ENCODE measurements around the gene CAMTA1. TPM values are rescaled to one million over a fixed set of nuclear protein-coding genes. Genes with fewer than 3 reads are reported as not detected.

CAMTA1 gene
- total RNA-seq, 1 donor from 2014 or later = 127 TPM

- FAIRE-seq (no peak), DNase-seq (ENCODE audit: low spot score in 2 of 2) (no peak)
Measured at GRCh38 chr1:7719468-7720094, 934.3 kb downstream of the CAMTA1 start.

DNA sequence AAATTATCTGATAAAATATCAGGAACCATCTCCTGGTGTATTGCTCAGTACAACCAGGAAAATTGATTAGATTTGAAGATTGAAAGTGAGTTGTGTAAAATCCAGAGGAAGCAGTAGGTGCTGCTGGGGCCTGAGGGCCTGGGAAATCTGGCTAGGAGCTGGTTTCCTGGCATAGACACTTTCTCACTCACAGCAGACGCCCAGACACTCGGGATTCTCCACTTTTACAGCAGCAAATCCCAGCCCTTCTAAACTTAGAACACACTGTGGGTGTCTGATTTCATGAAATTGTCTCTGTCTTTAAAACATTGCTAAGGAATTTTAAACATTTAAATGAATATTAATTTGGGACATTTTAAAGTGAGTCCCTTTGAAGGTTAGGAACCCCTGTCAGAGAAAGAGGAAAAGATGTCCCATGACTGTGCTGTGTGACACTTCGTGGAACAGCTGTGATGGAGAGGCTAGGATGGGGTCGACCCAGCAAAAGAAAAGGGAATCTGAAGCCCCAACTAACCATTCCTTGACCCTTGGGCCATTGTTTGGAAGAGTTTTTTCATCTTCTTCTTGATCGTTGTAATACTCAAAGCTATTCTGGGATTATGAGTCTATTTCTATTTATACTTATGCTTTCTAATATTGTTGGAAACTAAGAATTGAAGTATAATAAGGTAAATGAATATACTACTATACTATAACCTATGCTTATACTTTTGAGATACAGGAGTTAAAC lies 936.9 kb downstream of the CAMTA1 start:
- no peak for DNase-seq (ENCODE audit: low spot score in 2 of 2)
- FAIRE-seq = no peak

GRCh38 chr1:7722670-7723012 lies 937.4 kb downstream of the CAMTA1 start:
- DNase-seq (ENCODE audit: low spot score in 2 of 2) (no peak), FAIRE-seq (no peak)

DNA sequence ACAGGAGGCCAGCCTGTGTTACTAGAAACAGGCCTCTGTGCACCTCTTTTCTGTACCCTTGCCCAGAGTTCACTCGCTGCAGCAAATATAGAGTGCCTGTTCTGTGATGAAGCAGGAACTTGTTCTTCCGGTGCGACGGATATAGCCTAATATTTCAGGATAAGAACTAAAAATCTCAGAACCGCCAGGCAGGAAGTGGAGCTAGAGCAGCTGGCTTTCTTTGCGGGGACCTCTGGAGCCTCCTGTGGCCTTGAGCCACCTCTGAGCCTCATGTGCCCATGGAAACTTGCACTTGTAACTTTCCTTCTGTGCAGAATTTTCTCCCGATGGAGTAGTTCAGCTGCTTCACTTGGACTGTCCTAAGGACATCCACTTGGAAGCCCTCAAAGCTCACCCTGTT lies 941.4 kb downstream of the CAMTA1 start:
- DNase-seq (ENCODE audit: low spot score in 2 of 2) (no peak), FAIRE-seq (no peak)

GRCh38 chr1:7727809-7728471 lies 942.7 kb downstream of the CAMTA1 start:
- no peak for FAIRE-seq

DNA sequence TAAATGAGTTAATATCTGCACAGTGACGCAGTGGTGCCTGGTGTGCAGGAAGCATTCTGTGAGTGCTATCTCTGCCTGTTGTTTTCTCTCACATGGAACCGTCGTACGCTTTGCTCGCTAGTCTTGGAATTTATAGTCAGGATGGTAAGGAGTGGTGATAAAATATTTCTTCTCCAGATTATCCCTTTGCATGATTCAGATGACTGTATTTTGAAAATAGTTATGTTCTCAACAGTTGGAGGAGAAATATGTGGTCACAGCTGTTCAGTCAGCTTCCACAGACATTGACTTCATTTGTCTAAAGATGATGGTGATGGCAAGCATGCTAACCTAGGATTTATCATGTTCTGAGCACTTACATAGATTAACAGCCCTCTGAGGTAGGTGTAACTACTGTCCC lies 944.5 kb downstream of the CAMTA1 start:
- no peak for FAIRE-seq
- DNase-seq (ENCODE audit: low spot score in 2 of 2) = no peak

More at GRCh38 chr1:7727809-7728471, 942.7 kb downstream of the CAMTA1 start:
- DNase-seq (ENCODE audit: low spot score in 2 of 2) = peak; percentile 32 to 56

GRCh38 chr1:7732331-7732730 lies 947.1 kb downstream of the CAMTA1 start:
- DNase-seq (ENCODE audit: low spot score in 2 of 2) (no peak), FAIRE-seq (no peak)

DNA sequence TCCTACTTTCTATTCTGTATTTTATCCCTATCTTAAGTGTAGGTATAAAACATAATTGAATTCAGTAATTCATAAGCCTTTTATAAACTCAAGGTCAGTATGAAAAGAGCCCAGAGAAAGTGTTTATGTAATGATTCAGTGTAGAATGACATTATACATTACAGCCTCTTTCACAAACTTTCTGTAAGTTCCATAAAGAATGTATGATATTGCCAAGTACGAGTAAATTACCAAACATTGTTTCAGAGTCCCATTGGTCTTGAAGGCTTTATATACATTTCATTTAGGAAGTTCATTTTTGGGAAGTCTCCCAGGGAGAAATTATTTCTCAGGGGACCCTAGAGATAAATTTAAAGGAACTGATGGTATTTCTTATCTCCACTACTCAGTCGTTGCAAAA lies 948.0 kb downstream of the CAMTA1 start:
- FAIRE-seq = no peak
- DNase-seq (ENCODE audit: low spot score in 2 of 2) = no peak

GRCh38 chr1:7738044-7738443 lies 952.8 kb downstream of the CAMTA1 start:
- no peak for DNase-seq (ENCODE audit: low spot score in 2 of 2)
- no peak for FAIRE-seq

GRCh38 chr1:7743346-7743745 lies 958.1 kb downstream of the CAMTA1 start:
- FAIRE-seq (no peak), DNase-seq (ENCODE audit: low spot score in 2 of 2) (no peak)

DNA sequence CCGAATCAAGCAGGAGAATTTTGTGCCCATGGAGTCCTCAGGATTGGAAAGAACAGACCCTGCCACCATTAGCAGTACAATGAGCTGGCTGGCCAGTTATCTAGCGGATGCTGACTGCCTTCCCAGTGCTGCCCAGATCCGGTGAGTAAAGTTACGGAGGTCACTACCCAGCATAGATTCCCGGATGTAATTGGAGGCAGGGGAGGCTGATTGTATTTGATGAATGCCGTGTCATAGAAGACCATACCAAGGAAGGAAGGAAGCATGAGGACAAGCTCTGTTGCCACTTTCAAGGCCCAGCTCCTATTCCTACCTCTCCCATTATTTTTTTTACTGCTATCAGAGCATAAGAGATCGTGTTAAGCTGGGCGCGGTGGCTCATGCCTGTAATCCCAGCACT lies 959.6 kb downstream of the CAMTA1 start:
- no peak for FAIRE-seq
- no peak for DNase-seq (ENCODE audit: low spot score in 2 of 2)

DNA sequence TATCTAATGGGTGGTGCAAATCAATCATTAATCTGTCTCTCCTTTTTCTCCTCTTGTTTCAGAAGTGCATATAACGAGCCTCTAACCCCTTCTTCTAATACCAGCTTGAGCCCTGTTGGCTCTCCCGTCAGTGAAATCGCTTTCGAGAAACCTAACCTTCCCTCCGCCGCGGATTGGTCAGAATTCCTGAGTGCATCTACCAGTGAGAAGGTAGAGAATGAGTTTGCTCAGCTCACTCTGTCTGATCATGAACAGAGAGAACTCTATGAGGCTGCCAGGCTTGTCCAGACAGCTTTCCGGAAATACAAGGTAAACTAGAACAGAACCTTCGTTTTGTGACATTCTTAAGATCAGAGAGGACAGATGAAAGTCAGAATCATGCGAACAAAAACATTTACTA lies 960.5 kb downstream of the CAMTA1 start:
- DNase-seq (ENCODE audit: low spot score in 2 of 2) (no peak), FAIRE-seq (no peak)

DNA sequence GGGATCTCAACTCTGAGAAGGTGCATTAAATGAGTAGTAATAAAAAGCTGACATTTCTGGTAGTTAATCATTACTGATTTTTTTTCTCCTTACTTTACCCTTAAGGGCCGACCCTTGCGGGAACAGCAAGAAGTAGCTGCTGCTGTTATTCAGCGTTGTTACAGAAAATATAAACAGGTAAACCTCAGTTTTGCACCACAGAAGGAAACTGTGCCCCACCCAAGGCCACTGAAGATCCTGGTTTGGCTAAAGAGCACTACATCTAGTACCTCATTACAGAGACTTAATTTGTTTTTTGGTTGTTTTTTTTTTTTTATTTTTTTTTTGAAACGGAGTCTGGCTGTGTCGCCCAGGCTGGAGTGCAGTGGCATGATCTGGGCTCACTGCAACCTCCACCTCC lies 962.4 kb downstream of the CAMTA1 start:
- FAIRE-seq (no peak), DNase-seq (ENCODE audit: low spot score in 2 of 2) (no peak)

DNA sequence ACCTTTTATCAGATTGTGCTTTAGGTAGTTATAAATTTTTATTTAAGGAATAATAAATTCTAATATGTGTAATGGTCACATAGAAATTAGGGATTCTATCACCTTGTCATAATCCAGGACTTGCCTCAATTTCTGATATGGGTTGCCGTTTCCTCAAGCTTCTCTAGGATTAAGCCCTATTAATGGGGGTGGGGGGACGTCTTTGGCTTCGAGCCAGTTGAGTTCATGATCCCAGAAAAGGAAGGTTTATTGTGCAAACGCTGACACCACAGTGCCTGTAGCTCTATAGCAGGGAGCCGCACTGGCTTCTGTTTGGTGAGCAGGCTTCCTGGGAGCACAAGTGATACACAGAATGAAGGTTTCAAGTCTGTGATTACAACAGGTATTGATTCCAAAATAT lies 963.9 kb downstream of the CAMTA1 start:
- DNase-seq (ENCODE audit: low spot score in 2 of 2) (no peak), FAIRE-seq (no peak)

- DNase-seq (ENCODE audit: low spot score in 2 of 2) = no peak
Measured at GRCh38 chr1:7751174-7751573, 965.9 kb downstream of the CAMTA1 start.

GRCh38 chr1:7752512-7753417 lies 967.5 kb downstream of the CAMTA1 start:
- peak; percentile 89 for FAIRE-seq
- no peak for DNase-seq (ENCODE audit: low spot score in 2 of 2)

More at GRCh38 chr1:7751174-7751573, 965.9 kb downstream of the CAMTA1 start:
- no peak for FAIRE-seq

- DNase-seq (ENCODE audit: low spot score in 2 of 2) = no peak
- no peak for FAIRE-seq
Measured at GRCh38 chr1:7753641-7754040, 968.4 kb downstream of the CAMTA1 start.

DNA sequence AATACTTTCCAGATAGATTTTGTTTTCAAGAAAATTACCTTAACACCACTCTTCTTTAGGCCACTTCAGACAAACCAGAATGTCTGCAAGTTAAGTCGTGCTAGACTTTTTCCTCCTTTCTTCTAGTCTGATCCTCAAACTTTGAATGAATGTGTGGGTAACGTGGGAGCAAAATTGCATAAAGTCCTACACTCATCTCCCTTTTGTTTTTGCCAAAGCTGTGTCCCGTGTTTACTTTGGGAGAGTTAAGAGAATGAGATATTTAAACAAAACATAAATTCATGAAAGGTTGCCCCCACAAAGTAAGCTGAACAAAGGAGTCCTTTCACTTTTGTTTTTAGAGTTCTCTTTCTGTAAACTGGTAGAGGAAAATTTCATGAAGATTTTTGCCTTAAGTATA lies 969.0 kb downstream of the CAMTA1 start:
- DNase-seq (ENCODE audit: low spot score in 2 of 2) = no peak
- FAIRE-seq = no peak

DNA sequence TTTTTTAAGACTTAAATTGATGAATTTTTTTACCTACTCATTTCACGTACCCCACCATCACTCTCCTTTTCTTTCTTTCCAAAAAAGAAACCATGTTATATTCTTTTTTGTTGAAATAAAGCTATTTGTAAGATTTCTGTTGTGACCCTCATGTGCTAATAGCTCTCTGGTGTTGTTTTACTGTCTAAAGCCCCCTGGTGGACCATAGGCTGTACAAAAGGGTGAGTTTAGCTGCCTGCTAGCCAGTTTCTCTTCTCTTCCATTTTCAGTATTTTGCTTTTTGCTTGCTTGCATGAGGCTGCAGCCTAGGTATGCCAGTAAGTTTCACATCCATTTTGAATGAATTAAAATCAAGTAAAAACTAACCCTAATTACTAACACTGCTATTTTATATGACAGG lies 970.2 kb downstream of the CAMTA1 start:
- no peak for DNase-seq (ENCODE audit: low spot score in 2 of 2)
- no peak for FAIRE-seq

DNA sequence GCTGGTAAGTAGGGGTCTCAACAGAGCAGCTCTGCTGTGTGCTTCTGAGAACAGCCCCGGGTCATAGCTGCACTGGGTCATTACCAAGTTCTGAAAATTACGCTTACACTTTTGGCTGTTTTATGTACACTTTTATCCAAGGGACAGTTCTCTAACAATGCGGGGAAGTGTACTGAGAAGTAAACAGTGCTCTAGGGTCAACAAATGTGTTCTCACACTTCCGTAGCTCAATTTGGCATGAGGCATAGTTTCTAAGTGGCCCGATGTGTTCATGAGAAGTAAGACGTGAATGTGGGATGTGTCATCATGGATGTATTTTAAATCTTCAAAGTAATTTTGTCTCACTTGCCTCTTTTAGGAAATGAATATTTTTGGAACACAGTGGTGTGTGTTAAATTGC lies 975.0 kb downstream of the CAMTA1 start:
- DNase-seq (ENCODE audit: low spot score in 2 of 2) = peak in 1 of 2 donors; percentile 24
- no peak for FAIRE-seq

GRCh38 chr1:7761103-7761502 lies 975.8 kb downstream of the CAMTA1 start:
- FAIRE-seq (no peak), DNase-seq (ENCODE audit: low spot score in 2 of 2) (no peak)
